ENCODE data around the gene LAMA2.

LAMA2 gene

GRCh38 chr6:128882991-128883611 is at the start of gene LAMA2:
Gene LAMA2 (plus strand): TSS chr6:128883138. CDS start chr6:128883246, 108 bp downstream.
- no peak for DNase-seq

GRCh38 chr6:128836761-128837160 is 46.2 kb upstream of the LAMA2 start:
- no peak for DNase-seq

- DNase-seq = no peak
Measured at GRCh38 chr6:128841518-128841917, 41.4 kb upstream of the LAMA2 start.

- DNase-seq = no peak
Measured at GRCh38 chr6:128844598-128844997, 38.3 kb upstream of the LAMA2 start.

GRCh38 chr6:128847431-128848210 is 35.3 kb upstream of the LAMA2 start:
- no peak for DNase-seq

- DNase-seq = no peak
Measured at GRCh38 chr6:128848212-128848935, 34.6 kb upstream of the LAMA2 start.

- no peak for DNase-seq
Measured at GRCh38 chr6:128855581-128856085, 27.3 kb upstream of the LAMA2 start.

GRCh38 chr6:128857806-128858205 is 25.1 kb upstream of the LAMA2 start:
- DNase-seq = no peak

- no peak for DNase-seq
Measured at GRCh38 chr6:128860782-128861181, 22.2 kb upstream of the LAMA2 start.

GRCh38 chr6:128863983-128864382 is 19.0 kb upstream of the LAMA2 start:
- no peak for DNase-seq

GRCh38 chr6:128870746-128871145 is 12.2 kb upstream of the LAMA2 start:
- DNase-seq = no peak

- DNase-seq = no peak
Measured at GRCh38 chr6:128874863-128875262, 8.1 kb upstream of the LAMA2 start.

GRCh38 chr6:128882560-128882959 is 378 bp upstream of the LAMA2 start:
- DNase-seq = no peak

GRCh38 chr6:128883906-128884305 is 968 bp downstream of the LAMA2 start:
- DNase-seq = no peak

GRCh38 chr6:128885381-128885780 is 2.4 kb downstream of the LAMA2 start:
- no peak for DNase-seq

- DNase-seq = no peak
Measured at GRCh38 chr6:128886706-128887105, 3.8 kb downstream of the LAMA2 start.

- DNase-seq = no peak
Measured at GRCh38 chr6:128888444-128889175, 5.7 kb downstream of the LAMA2 start.

GRCh38 chr6:128889870-128890269 is 6.9 kb downstream of the LAMA2 start:
- DNase-seq = no peak

- no peak for DNase-seq
Measured at GRCh38 chr6:128892079-128892478, 9.1 kb downstream of the LAMA2 start.

GRCh38 chr6:128899341-128900050 is 16.6 kb downstream of the LAMA2 start:
- DNase-seq = no peak

GRCh38 chr6:128903715-128904114 is 20.8 kb downstream of the LAMA2 start:
- DNase-seq = no peak

GRCh38 chr6:128914051-128914450 is 31.1 kb downstream of the LAMA2 start:
- no peak for DNase-seq

Data from CD4-positive, alpha-beta T cell treated with Interleukin-10 for 1 hour (primary cell).